Measurements from ENCODE around the gene TRABD.
A peak's percentile ranks its signal among the peaks of the same experiment; 100 is the strongest.

The TRABD gene

DNA sequence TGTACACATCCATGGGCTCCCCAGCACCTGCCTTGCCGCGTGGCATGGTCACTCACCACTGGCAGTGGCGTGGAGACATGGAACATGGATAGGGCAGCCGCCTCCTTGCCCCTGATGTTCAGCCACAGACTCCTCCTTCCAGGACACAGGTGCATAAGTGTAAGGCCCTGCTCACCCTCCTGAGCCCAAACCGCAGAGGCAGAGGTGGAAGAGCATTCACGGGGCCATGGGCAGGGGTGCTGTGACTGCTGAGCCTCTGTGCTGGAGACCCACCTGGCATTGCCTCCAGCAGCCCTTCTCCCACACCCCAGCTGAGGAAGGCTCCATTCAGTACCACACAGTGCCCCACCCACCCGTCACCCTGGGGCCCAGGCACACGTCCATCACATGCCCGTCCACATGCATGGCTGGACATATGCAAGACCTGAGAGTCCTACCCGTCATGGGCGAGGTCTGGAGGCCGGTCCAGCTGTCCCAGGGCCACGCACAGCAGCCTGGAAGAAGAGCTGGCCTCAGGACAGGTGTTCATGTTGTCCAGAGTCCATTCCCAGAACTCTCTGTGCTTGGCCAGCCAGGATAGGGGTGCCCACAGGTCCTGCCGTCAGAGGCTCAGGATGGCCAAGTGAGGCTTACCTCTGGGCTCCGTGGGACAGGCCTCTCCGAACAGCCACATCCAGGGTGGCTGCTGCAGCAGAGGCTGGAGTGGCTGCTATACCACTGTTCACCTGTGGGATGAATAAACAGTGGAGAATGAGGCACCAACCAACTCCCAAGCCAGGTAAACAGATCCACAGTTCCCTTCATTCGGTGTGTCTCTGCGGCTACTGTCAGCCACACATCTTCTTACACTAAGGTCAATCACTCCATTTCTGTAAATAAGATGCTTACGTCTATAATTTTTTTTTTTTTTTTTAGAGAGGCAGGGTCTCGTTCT, 60.8 kb downstream of the TRABD start:
- H3K4me3 ChIP-seq, result peak overlapping the region in 1 of 2 donors; percentile 95
- H3K27ac ChIP-seq, result no peak overlapping the region
- no peaks in the 10 kb centered on the region for H3K27me3 ChIP-seq
- intact Hi-C loops (cut with DNase I; ENCODE audit: low total_unique reads), result loop anchor here (10.0 kb wide), 1 partner anchor 258 kb away; the partner anchor contains the start of genes LMF2 and NCAPH2
- peaks cover 0 to 16% (median 5%) of the 10 kb centered on the region in 3 donors for H3K36me3 ChIP-seq
- no peak for DNase-seq
- peaks cover 0 to 70% (median 51%) of the 10 kb centered on the region in 4 donors for H3K4me1 ChIP-seq
- H3K9me3 ChIP-seq, result no peaks in the 10 kb centered on the region
- TF ChIP-seq, protein P1, sequence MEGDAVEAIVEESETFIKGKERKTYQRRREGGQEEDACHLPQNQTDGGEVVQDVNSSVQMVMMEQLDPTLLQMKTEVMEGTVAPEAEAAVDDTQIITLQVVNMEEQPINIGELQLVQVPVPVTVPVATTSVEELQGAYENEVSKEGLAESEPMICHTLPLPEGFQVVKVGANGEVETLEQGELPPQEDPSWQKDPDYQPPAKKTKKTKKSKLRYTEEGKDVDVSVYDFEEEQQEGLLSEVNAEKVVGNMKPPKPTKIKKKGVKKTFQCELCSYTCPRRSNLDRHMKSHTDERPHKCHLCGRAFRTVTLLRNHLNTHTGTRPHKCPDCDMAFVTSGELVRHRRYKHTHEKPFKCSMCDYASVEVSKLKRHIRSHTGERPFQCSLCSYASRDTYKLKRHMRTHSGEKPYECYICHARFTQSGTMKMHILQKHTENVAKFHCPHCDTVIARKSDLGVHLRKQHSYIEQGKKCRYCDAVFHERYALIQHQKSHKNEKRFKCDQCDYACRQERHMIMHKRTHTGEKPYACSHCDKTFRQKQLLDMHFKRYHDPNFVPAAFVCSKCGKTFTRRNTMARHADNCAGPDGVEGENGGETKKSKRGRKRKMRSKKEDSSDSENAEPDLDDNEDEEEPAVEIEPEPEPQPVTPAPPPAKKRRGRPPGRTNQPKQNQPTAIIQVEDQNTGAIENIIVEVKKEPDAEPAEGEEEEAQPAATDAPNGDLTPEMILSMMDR (IDR thresholded peaks at IDR 0.05), result no peak

DNA sequence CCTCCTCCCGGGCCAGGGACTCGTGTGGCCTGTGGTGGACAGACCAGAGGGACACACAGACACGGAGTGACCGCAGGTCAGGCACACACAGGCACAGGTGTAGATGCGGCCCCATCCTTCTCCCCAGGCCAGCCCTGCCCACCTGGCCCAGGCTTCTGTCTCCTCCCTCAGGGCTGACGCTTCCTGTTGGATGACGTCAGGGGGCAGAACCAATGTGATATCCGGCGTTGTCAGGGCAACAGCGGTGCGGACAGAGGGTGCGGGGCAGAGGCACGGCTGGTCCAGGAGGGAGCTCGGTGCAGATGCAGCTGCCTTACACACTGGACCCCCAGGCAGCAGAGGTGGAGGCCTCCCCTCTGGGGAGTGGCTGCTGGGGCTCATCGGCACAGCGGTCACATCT, 62.0 kb downstream of the TRABD start:
- H3K27me3 ChIP-seq, result no peaks in the 10 kb centered on the region
- TF ChIP-seq, protein P1 (IDR thresholded peaks at IDR 0.05), result no peak
- intact Hi-C loops (cut with DNase I; ENCODE audit: low total_unique reads), result loop anchor here (10.0 kb wide), 1 partner anchor 257 kb away; the partner anchor contains the start of genes LMF2 and NCAPH2
- peaks cover 0 to 16% (median 5%) of the 10 kb centered on the region in 3 donors for H3K36me3 ChIP-seq
- no peaks in the 10 kb centered on the region for H3K9me3 ChIP-seq
- no peak overlapping the region for H3K4me3 ChIP-seq
- DNase-seq, result no peak
- H3K4me1 ChIP-seq, result peaks cover 0 to 64% (median 46%) of the 10 kb centered on the region in 4 donors
- no peak overlapping the region for H3K27ac ChIP-seq

DNA sequence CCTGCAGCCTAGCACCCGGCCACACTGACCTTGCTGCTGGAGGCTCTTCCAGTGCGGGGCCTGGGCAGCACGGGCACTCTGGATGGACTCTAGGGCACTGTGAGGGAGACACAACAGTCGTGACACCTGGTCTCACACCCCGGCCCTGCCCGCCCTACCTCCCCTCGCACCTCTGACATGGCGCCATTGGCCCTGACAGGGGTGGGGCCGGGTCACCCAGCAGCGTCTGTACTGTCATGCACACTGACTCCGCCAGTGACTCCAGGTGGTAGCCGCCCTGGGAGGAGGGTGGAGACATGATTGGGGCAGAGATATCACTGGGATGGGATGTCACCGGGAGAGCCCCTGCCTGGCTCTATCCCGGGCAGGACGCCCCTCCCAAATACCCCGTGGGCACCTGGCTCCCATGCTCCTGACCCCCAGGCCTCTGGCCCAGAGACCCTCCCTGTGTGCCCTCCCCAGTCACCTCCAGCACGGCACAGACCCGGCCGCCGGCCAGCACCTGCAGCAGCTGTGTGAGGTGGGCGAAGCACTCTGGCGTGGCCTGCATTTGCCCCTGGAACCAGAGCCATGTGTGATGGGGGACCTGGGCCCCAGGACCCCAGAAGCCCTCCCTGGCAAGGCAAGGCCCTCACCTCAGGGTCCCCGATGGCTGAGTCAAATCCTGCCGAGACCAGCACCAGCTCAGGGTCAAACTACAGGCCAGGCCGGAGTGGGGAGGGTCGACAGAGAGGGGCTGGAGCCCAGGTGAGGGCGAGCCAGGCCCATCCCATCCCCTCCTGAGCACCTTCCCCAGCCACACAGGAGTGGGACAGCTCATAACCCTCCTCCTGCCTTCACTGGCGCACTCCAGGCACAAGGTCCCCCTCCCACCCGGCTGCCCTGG, 62.7 kb downstream of the TRABD start:
- TF ChIP-seq, protein P1 (IDR thresholded peaks at IDR 0.05), result no peak
- Histone ChIP-seq H3K36me3 (peaks cover 0 to 16% (median 5%) of the 10 kb centered on the region in 3 donors), H3K27ac (no peak overlapping the region), H3K9me3 (no peaks in the 10 kb centered on the region), H3K27me3 (no peaks in the 10 kb centered on the region), H3K4me3 (no peak overlapping the region), H3K4me1 (peaks cover 0 to 58% (median 41%) of the 10 kb centered on the region in 4 donors)
- intact Hi-C loops (cut with DNase I; ENCODE audit: low total_unique reads), result loop anchor here (10.0 kb wide), 1 partner anchor 256 kb away; the partner anchor contains the start of genes LMF2 and NCAPH2
- DNase-seq, result no peak
